B cell (primary cell): ENCODE measurements around the gene LYZ. TPM values are rescaled to one million over a fixed set of nuclear protein-coding genes. Genes with fewer than 3 reads are reported as not detected.

Experiments used
- ATAC-seq: fragments of 200-7000 bp; cut with Tn5 transposase; one replicate; pipeline ENCODE4 v1.10.0; 2021; ENCODE audit warnings: low read depth, mild to moderate bottlenecking, moderate number of reproducible peaks, moderate library complexity
- CTCF ChIA-PET: fragments of 350-600 bp; sonication (Branson Sonifier 250); formaldehyde crosslinking; loops from one replicate; lab custom pipeline; 2021; ENCODE audit warnings: antibody characterized with exemption, inconsistent platforms; lab: Charles Lee
- POLR2A ChIA-PET: fragments of 350-600 bp; sonication (Branson Sonifier 250); formaldehyde crosslinking; loops from one replicate; lab custom pipeline; 2021; ENCODE audit warnings: antibody characterized with exemption; lab: Charles Lee
- DNase-seq: peaks from one replicate; pipeline ENCODE4 v3.0.0; 2013
- H2AFZ ChIP-seq: 2 replicates; pipeline ENCODE4 v1.6.1; 2012; ENCODE audit warnings: mild to moderate bottlenecking, low read depth, low read length; ENCODE audit not compliant: insufficient read depth, poor library complexity, severe bottlenecking
- H3K27ac ChIP-seq, 2 donors: 1 replicate in 1 of 2; 2 replicates in 1 of 2; pipeline ENCODE4 v1.5.1; 2012 to 2013; ENCODE audit warnings: low read length in 2 of 2, mild to moderate bottlenecking in 2 of 2, moderate library complexity in 1 of 2
- H3K27me3 ChIP-seq, 4 experiments: fragments of 200-600 bp in 1 of 4; sonication (generic) in 1 of 4; replicated peaks in 1 of 4; 1 replicate in 2 of 4; 2 replicates in 2 of 4; pipeline versions ENCODE4 v1.6.1 to v1.7.0; 2013 to 2016; ENCODE audit warnings: low read length in 3 of 4, mild to moderate bottlenecking in 2 of 4, mixed read lengths in 1 of 4, moderate library complexity in 1 of 4; ENCODE audit not compliant: insufficient read depth in 4 of 4, control insufficient read depth in 3 of 4; ENCODE audit errors: control extremely low read depth in 1 of 4
- H3K36me3 ChIP-seq, 2 experiments: replicated peaks in 1 of 2; 1 replicate in 1 of 2; 2 replicates in 1 of 2; pipeline versions ENCODE4 v1.6.1 to v1.7.1; 2013; ENCODE audit warnings: low read length in 1 of 2; ENCODE audit not compliant: insufficient read depth in 2 of 2, control insufficient read depth in 1 of 2; ENCODE audit errors: control extremely low read depth in 1 of 2, extremely low read depth in 1 of 2
- H3K4me1 ChIP-seq, 2 donors: fragments of 200-600 bp in 1 of 2; sonication (generic) in 1 of 2; 1 replicate in 1 of 2; 2 replicates in 1 of 2; pipeline versions ENCODE4 v1.5.1 to v1.6.1; 2013 to 2017; ENCODE audit warnings: low read length in 2 of 2; ENCODE audit not compliant: control insufficient read depth in 2 of 2, insufficient read depth in 2 of 2
- H3K4me2 ChIP-seq: replicated peaks from 2 replicates; pipeline ENCODE3; 2012; ENCODE audit warnings: mild to moderate bottlenecking, low read depth, low read length; ENCODE audit not compliant: poor library complexity, severe bottlenecking
- H3K4me3 ChIP-seq, 5 experiments: fragments of 200-600 bp in 1 of 5; sonication (generic) in 1 of 5; 1 replicate in 3 of 5; 2 replicates in 2 of 5; pipeline versions ENCODE4 v1.5.1 to v1.7.0; 2011 to 2016; ENCODE audit warnings: low read length in 4 of 5, mild to moderate bottlenecking in 4 of 5, low read depth in 2 of 5, control low read depth in 1 of 5, moderate library complexity in 1 of 5; ENCODE audit not compliant: insufficient read depth in 1 of 5; ENCODE audit errors: control extremely low read depth in 1 of 5, extremely low read depth in 1 of 5
- H3K79me2 ChIP-seq: fragments of 200-600 bp; sonication (generic); one replicate; pipeline ENCODE4 v1.6.0; 2016; ENCODE audit warnings: low read length; ENCODE audit not compliant: control insufficient read depth, insufficient read depth
- H3K9ac ChIP-seq: fragments of 200-600 bp; sonication (generic); 2 replicates; pipeline ENCODE4 v1.6.1; 2017; ENCODE audit warnings: mild to moderate bottlenecking, low read length, moderate library complexity
- H3K9me3 ChIP-seq, 3 donors: one replicate each; pipeline versions ENCODE4 v1.6.1 to v1.7.1; 2013; ENCODE audit warnings: low read length in 2 of 3; ENCODE audit not compliant: control insufficient read depth in 2 of 3, insufficient read depth in 1 of 3; ENCODE audit errors: control extremely low read depth in 1 of 3
- H4K20me1 ChIP-seq: 2 replicates; pipeline ENCODE4 v1.6.0; 2012; ENCODE audit warnings: mild to moderate bottlenecking, low read length; ENCODE audit not compliant: insufficient read depth, control insufficient read depth, poor library complexity, severe bottlenecking
- H3K27ac Mint-ChIP-seq: one replicate; pipeline ENCODE4 v1.8.0; 2021; ENCODE audit warnings: mixed read lengths
- H3K27me3 Mint-ChIP-seq: one replicate; pipeline ENCODE4 v1.8.0; 2021; ENCODE audit warnings: mixed read lengths
- H3K4me1 Mint-ChIP-seq: one replicate; pipeline ENCODE4 v1.8.0; 2021; ENCODE audit warnings: mixed read lengths
- H3K4me3 Mint-ChIP-seq: one replicate; pipeline ENCODE4 v1.8.0; 2021; ENCODE audit warnings: mixed read lengths
- H3K9me3 Mint-ChIP-seq: one replicate; pipeline ENCODE4 v1.8.0; 2022; ENCODE audit warnings: mixed read lengths; ENCODE audit not compliant: insufficient read depth
- CTCF ChIP-seq: fragments of 200-600 bp; IDR thresholded peaks from one replicate; pipeline ENCODE4 v1.8.0; 2022; ENCODE audit warnings: antibody characterized with exemption, mild to moderate bottlenecking
- EZH2 ChIP-seq: IDR thresholded peaks from 2 replicates; pipeline ENCODE4 v1.6.1; 2012; ENCODE audit warnings: borderline replicate concordance, low read depth, mild to moderate bottlenecking, moderate library complexity, low read length; ENCODE audit not compliant: insufficient read depth, poor library complexity, severe bottlenecking
- WGBS: methylation state at CpG from one replicate; pipeline ENCODE4 v1.1.5; 2013; ENCODE audit warnings: missing lambda C conversion rate; ENCODE audit not compliant: insufficient coverage; 5-methylcytosine and 5-hydroxymethylcytosine counted together
- intact Hi-C: fragments of 100-400 bp; cut with micrococcal nuclease; formaldehyde crosslinking; loops from one replicate; pipeline ENCODE4 v1.10.0; 2022
- polyA plus RNA-seq: library from polyadenylated mRNA; depleted of rRNA; stranded (reverse); fragments of >200 nt; gene quantifications from 2 replicates; pipeline ENCODE4 v1.2.3, GENCODE V29; 2012
- total RNA-seq, 2 donors: library from RNA; stranded (reverse); fragments of 120-200 nt in 1 of 2; gene quantifications; 1 replicate in 1 of 2; 2 replicates in 1 of 2; pipeline versions ENCODE4 v1.2.3 to v1.2.4, GENCODE V29; 2013 to 2022

Gene LYZ
- total and polyA plus RNA-seq, 2 donors (not counting 1 experiment from before 2014, with no cell fraction given) = 8.5 to 22.7 TPM

GRCh38 chr12:69339999-69340398 is 8.2 kb upstream of the LYZ start:
- Histone ChIP-seq H3K27me3 (peaks cover 0 to 7% (median 0%) of the 10 kb centered on the region in 4 experiments), H3K4me2 (no peak overlapping the region), H3K4me1 (peaks cover 17 to 18% of the 10 kb centered on the region in 2 donors), H4K20me1 (no peaks in the 10 kb centered on the region), H3K9ac (no peak overlapping the region), H3K9me3 (no peaks in the 10 kb centered on the region), H3K27ac (no peak overlapping the region), H3K36me3 (no peaks in the 10 kb centered on the region), H2AFZ (no peak overlapping the region), H3K79me2 (no peaks in the 10 kb centered on the region), H3K4me3 (no peak overlapping the region)
- Mint-ChIP-seq H3K4me1 (peaks cover 18% of the 10 kb centered on the region), H3K9me3 (no peaks in the 10 kb centered on the region), H3K4me3 (no peak overlapping the region), H3K27me3 (no peaks in the 10 kb centered on the region), H3K27ac (peak overlapping the region; percentile 1)
- 100% methylated on average over 1 of the region's 2 CpGs for WGBS
- DNase-seq (no peak), ATAC-seq (no peak)
- POLR2A ChIA-PET = interaction anchor here (0.6 kb wide), 1 partner anchor 375 kb away, joined by 5 read pairs; no protein-coding TSS in a partner anchor
- CTCF ChIA-PET = interaction anchor here (6.8 kb wide), 1 partner anchor 18 kb away, joined by 31 read pairs; no protein-coding TSS in a partner anchor
- TF ChIP-seq CTCF (no peak), EZH2 (no peak)
- intact Hi-C loops = loop anchor here (5.0 to 10.0 kb wide), 2 partner anchors 48 to 95 kb away; no protein-coding TSS in a partner anchor

- no peaks in the 10 kb centered on the region for H3K27me3 Mint-ChIP-seq
- no peak for DNase-seq
- H3K4me1 Mint-ChIP-seq = peaks cover 18% of the 10 kb centered on the region
- peaks cover 17 to 18% of the 10 kb centered on the region in 2 donors for H3K4me1 ChIP-seq
- no peak for ATAC-seq
- H2AFZ ChIP-seq = no peak overlapping the region
- TF ChIP-seq EZH2 (no peak), CTCF (no peak)
- 25% methylated on average over 4 of the region's 5 CpGs for WGBS
- intact Hi-C loops = no loop called here
- H3K9me3 Mint-ChIP-seq = no peaks in the 10 kb centered on the region
- no peak overlapping the region for H3K27ac ChIP-seq
- POLR2A ChIA-PET = no interaction called here
- H4K20me1 ChIP-seq = no peaks in the 10 kb centered on the region
- no peak overlapping the region for H3K27ac Mint-ChIP-seq
- H3K36me3 ChIP-seq = no peaks in the 10 kb centered on the region
- no peaks in the 10 kb centered on the region for H3K79me2 ChIP-seq
- H3K4me2 ChIP-seq = no peak overlapping the region
- CTCF ChIA-PET = interaction anchor here (1.0 to 6.8 kb wide), 4 partner anchors 16 to 230 kb away, joined by 3 to 31 read pairs (median 4); no protein-coding TSS in a partner anchor
- no peak overlapping the region for H3K9ac ChIP-seq
- no peak overlapping the region for H3K4me3 ChIP-seq
- H3K27me3 ChIP-seq = peaks cover 0 to 7% (median 0%) of the 10 kb centered on the region in 4 experiments
- H3K9me3 ChIP-seq = no peaks in the 10 kb centered on the region
- no peak overlapping the region for H3K4me3 Mint-ChIP-seq
Measured at GRCh38 chr12:69341328-69341727, 6.9 kb upstream of the LYZ start.
